K562 (cell line): ENCODE measurements around the gene DYSF. TPM values are rescaled to one million over a fixed set of nuclear protein-coding genes. Genes with fewer than 3 reads are reported as not detected.
"Not testable (repeated sequence)": the region's sequence is repeated elsewhere in the genome, so short reads cannot be mapped to it uniquely, and the experiment has no call there.

Experiments used
- ATAC-seq: fragments of 200-7000 bp; cut with Tn5 transposase; 3 replicates; pipeline ENCODE4 v1.9.1; 2020; ENCODE audit warnings: moderate library complexity
- BruUV-seq: library from RNA; stranded (reverse); fragments of 400-500 nt; replicated peaks from 2 replicates; lab custom pipeline; 2021; lab: Mats Ljungman, UMichigan
- CTCF ChIA-PET: fragments of 300-600 bp; formaldehyde crosslinking; extraction: SDS; loops from one replicate; lab custom pipeline; 2021; ENCODE audit warnings: low intra/inter-chr PET ratio; lab: Yijun Ruan, JAX
- POLR2A ChIA-PET: fragments of 300-600, 350-650 bp; sonication (Branson Sonifier 250); formaldehyde crosslinking; extraction: SDS; loops from one replicate; lab custom pipeline; 2021; ENCODE audit warnings: antibody characterized with exemption, inconsistent platforms; lab: Yijun Ruan, JAX
- DNase-seq, 4 experiments: peaks; one replicate each; pipeline versions ENCODE4 v3.0.0 to v3.0.0-alpha.2; 2011 to 2018; ENCODE audit warnings: low spot score in 3 of 4, mixed read lengths in 3 of 4; ENCODE audit errors: extremely low read depth in 1 of 4
- FAIRE-seq: peaks from 2 replicates; lab custom pipeline; 2011; peaks lifted over from hg19 to GRCh38; lab: Jason Lieb, UNC
- H2AFZ ChIP-seq: 2 replicates; pipeline ENCODE4 v1.6.0; 2011; ENCODE audit warnings: low read depth, low read length, control low read depth, inconsistent platforms
- H3K27ac ChIP-seq: fragments of 200-600 bp; 3 replicates; pipeline ENCODE4 v1.8.0; 2011; ENCODE audit warnings: low read depth, mild to moderate bottlenecking, control low read depth, inconsistent platforms, low read length, moderate library complexity, mixed read lengths; ENCODE audit errors: extremely low read depth
- H3K27me3 ChIP-seq, 2 experiments: fragments of 300-600 bp in 1 of 2; 2 replicates in 1 of 2; 3 replicates in 1 of 2; pipeline versions ENCODE4 v1.6.0 to v1.8.0; 2011; ENCODE audit warnings: inconsistent platforms in 2 of 2, low read length in 2 of 2, mild to moderate bottlenecking in 1 of 2, mixed read lengths in 1 of 2, moderate library complexity in 1 of 2; ENCODE audit not compliant: control insufficient read depth in 2 of 2, insufficient read depth in 2 of 2
- H3K36me3 ChIP-seq: fragments of 300-600 bp; 3 replicates; pipeline ENCODE4 v1.8.0; 2011; ENCODE audit warnings: mild to moderate bottlenecking, low read length, inconsistent platforms; ENCODE audit not compliant: control insufficient read depth, insufficient read depth
- H3K4me1 ChIP-seq, 2 experiments: fragments of 200-600 bp in 1 of 2; replicated peaks in 1 of 2; 2 replicates in 1 of 2; 3 replicates in 1 of 2; pipeline versions ENCODE4 v1.5.1 to v1.8.0; 2011; ENCODE audit warnings: inconsistent platforms in 2 of 2, low read length in 2 of 2, mild to moderate bottlenecking in 1 of 2, mixed read lengths in 1 of 2, moderate library complexity in 1 of 2; ENCODE audit not compliant: control insufficient read depth in 2 of 2, insufficient read depth in 2 of 2
- H3K4me2 ChIP-seq: 2 replicates; pipeline ENCODE4 v1.6.1; 2011; ENCODE audit warnings: low read length, control low read depth, inconsistent platforms, mixed read lengths; ENCODE audit not compliant: insufficient read depth
- H3K4me3 ChIP-seq: fragments of 200-600 bp; sonication (generic), shearing (Covaris generic); 2 replicates; pipeline ENCODE4 v1.5.1; 2016; ENCODE audit warnings: control low read depth, inconsistent platforms
- H3K79me2 ChIP-seq: fragments of 200-600 bp; 3 replicates; pipeline ENCODE4 v1.8.0; 2011; ENCODE audit warnings: low read length, inconsistent platforms; ENCODE audit not compliant: control insufficient read depth, insufficient read depth
- H3K9ac ChIP-seq, 2 experiments: 2 replicates each; pipeline versions ENCODE4 v1.6.0 to v1.6.1; 2011; ENCODE audit warnings: low read depth in 2 of 2, low read length in 2 of 2, control low read depth in 1 of 2, inconsistent platforms in 1 of 2, mild to moderate bottlenecking in 1 of 2, mixed read lengths in 1 of 2; ENCODE audit not compliant: insufficient read depth in 1 of 2
- H3K9me1 ChIP-seq: one replicate; pipeline ENCODE4 v1.6.0; 2011; ENCODE audit warnings: inconsistent platforms, mild to moderate bottlenecking, low read length, moderate library complexity; ENCODE audit not compliant: control insufficient read depth, insufficient read depth
- H3K9me3 ChIP-seq: replicated peaks from 2 replicates; pipeline ENCODE4 v1.5.1; 2011; ENCODE audit warnings: low read depth, low read length, inconsistent platforms; ENCODE audit not compliant: control insufficient read depth, insufficient read depth
- H4K20me1 ChIP-seq: replicated peaks from 2 replicates; pipeline ENCODE4 v1.6.1; 2011; ENCODE audit warnings: low read length, inconsistent platforms, mixed read lengths; ENCODE audit not compliant: control insufficient read depth, insufficient read depth
- EP400 ChIP-seq: fragments of 450-650 bp; IDR thresholded peaks from 2 replicates; pipeline ENCODE4 v1.6.1; 2017; ENCODE audit warnings: antibody characterized with exemption, mild to moderate bottlenecking, moderate library complexity
- MECOM ChIP-seq: fragments of 250-450 bp; sonication (Bioruptor Pico); IDR thresholded peaks from 2 replicates; pipeline ENCODE4 v1.8.0; 2022; ENCODE audit warnings: inconsistent platforms
- RHOXF2B ChIP-seq: fragments of 250-450 bp; sonication (Bioruptor Pico); conservative IDR thresholded peaks from 2 replicates; pipeline ENCODE4 v1.5.1; 2021
- THRAP3 ChIP-seq: fragments of 450-650 bp; IDR thresholded peaks from 2 replicates; pipeline ENCODE4 v1.6.1; 2016; ENCODE audit warnings: mild to moderate bottlenecking, inconsistent platforms, borderline replicate concordance
- YY1 ChIP-seq, 3 experiments: IDR thresholded peaks; 2 replicates each; pipeline ENCODE4 v1.6.1; 2011; ENCODE audit warnings: low read length in 2 of 3, mild to moderate bottlenecking in 2 of 3, moderate library complexity in 2 of 3, borderline replicate concordance in 1 of 3, control low read depth in 1 of 3, low read depth in 1 of 3; ENCODE audit not compliant: insufficient read depth in 3 of 3, insufficient replicate concordance in 2 of 3, control insufficient read depth in 1 of 3, insufficient read length in 1 of 3; ENCODE audit errors: extremely low read depth in 1 of 3
- WGBS: fragments of 100-300 bp; shearing (Covaris generic); methylation state at CpG from one replicate; pipeline ENCODE4 v1.1.6; 2016; ENCODE audit warnings: low coverage, mixed read lengths; ENCODE audit not compliant: insufficient coverage; ENCODE audit errors: missing lambda C conversion rate; 5-methylcytosine and 5-hydroxymethylcytosine counted together
- in situ Hi-C: fragments of 300-500 bp; cut with MboI; formaldehyde crosslinking; loops from 4 replicates; pipeline ENCODE4 v1.15.0; 2018; ENCODE audit warnings: inconsistent platforms, mixed read lengths
- intact Hi-C: fragments of 100-400 bp; cut with micrococcal nuclease; formaldehyde crosslinking; loops from 2 replicates; pipeline ENCODE4 v1.14.2; 2022
- polyA plus RNA-seq, 8 experiments: library from polyadenylated mRNA; depleted of rRNA in 4 of 8; stranded (reverse) in 5 of 8; unstranded in 3 of 8; fragments of >200 nt; fragmentation: Nextera tagmentation in 2 of 8; fragmentation: Illumina TruSeq in 1 of 8; extraction: Ambion mirVana in 2 of 8; extraction: Trizol in 1 of 8; gene quantifications; 2 replicates each; pipeline versions ENCODE4 v1.2.1 to v1.2.3, GENCODE V29; 2011 to 2014; ENCODE audit warnings: inconsistent platforms in 1 of 8, missing spikeins in 1 of 8
- total RNA-seq, 7 experiments: library from RNA; depleted of rRNA in 6 of 7; stranded (reverse); fragments of >200 nt in 6 of 7; fragmentation: Illumina TruSeq in 2 of 7; extraction: Trizol in 2 of 7; gene quantifications; 2 replicates each; pipeline versions ENCODE4 v1.2.1 to v1.2.3, GENCODE V29; 2011 to 2021; ENCODE audit warnings: low replicate concordance in 1 of 7

DYSF gene
- total and polyA plus RNA-seq, 9 of the 15 experiments (the other 6 are each of a cell fraction or from before 2014, with no cell fraction given): 0.01 to 0.80 (median 0.29) TPM

- Histone ChIP-seq H3K4me3 (no peak overlapping the region), H2AFZ (no peak overlapping the region), H3K9me1 (no peaks in the 10 kb centered on the region), H3K9ac (no peak overlapping the region), H3K36me3 (peaks cover 45% of the 10 kb centered on the region), H3K27ac (no peak overlapping the region), H3K4me1 (no peaks in the 10 kb centered on the region), H3K9me3 (no peaks in the 10 kb centered on the region), H3K4me2 (no peak overlapping the region), H3K27me3 (no peaks in the 10 kb centered on the region), H4K20me1 (no peaks in the 10 kb centered on the region), H3K79me2 (no peaks in the 10 kb centered on the region)
- BruUV-seq: no TSS peak
- no CpG with 5 or more reads among the region's 4 CpGs for WGBS
- in situ Hi-C loops (no loop called here), intact Hi-C loops (no loop called here)
- ChIA-PET POLR2A (no interaction called here), CTCF (no interaction called here)
- DNase-seq: no peak
- no peak for TF ChIP-seq MECOM (CRISPR knock-in tag)
- no peak for TF ChIP-seq RHOXF2B (CRISPR knock-in tag)
- TF ChIP-seq THRAP3: no peak
- no peak for ATAC-seq
- no peak for FAIRE-seq
These were observed 42.7 kb upstream of the DYSF start for GRCh38 chr2:71410696-71411095.

GRCh38 chr2:71416866-71417265 lies 36.5 kb upstream of the DYSF start:
- H3K4me2 ChIP-seq, H3K27ac ChIP-seq, H3K9me1 ChIP-seq, CTCF ChIA-PET, H4K20me1 ChIP-seq, H2AFZ ChIP-seq, H3K9me3 ChIP-seq, intact Hi-C loops, in situ Hi-C loops, H3K9ac ChIP-seq, H3K4me3 ChIP-seq, DNase-seq, H3K27me3 ChIP-seq, FAIRE-seq, ATAC-seq: not testable (repeated sequence)
- TF ChIP-seq YY1 (IDR thresholded peaks at IDR 0.05; ENCODE audit: borderline replicate concordance in 1 of 3, control insufficient read depth in 1 of 3, extremely low read depth in 1 of 3, insufficient read depth in 3 of 3, insufficient read length in 1 of 3, insufficient replicate concordance in 2 of 3, low read depth in 1 of 3, low read length in 2 of 3) (peak in 2 of 3 experiments; percentile 6 to 28), EP400 (0 out of 2 replicates have a peak, but pooled peaks have one; percentile 32)
- Histone ChIP-seq H3K36me3 (peaks cover 23% of the 10 kb centered on the region), H3K4me1 (peaks cover 0 to 14% of the 10 kb centered on the region in 2 experiments; a peak in 3 of 5 replicates), H3K79me2 (peaks cover 28% of the 10 kb centered on the region)
- 0% methylated on average over 5 of the region's 15 CpGs for WGBS
- BruUV-seq: TSS peak; percentile 62
- POLR2A ChIA-PET: interaction anchor here (0.7 to 1.2 kb wide), 3 partner anchors 9 to 80 kb away, joined by 3 to 4 read pairs (median 3); no protein-coding TSS in a partner anchor
